HG03159 (cell line): Measurements from ENCODE around the gene RNASEH2B.

ENCODE experiments used
- ATAC-seq: cut with Tn5 transposase; IDR thresholded peaks from one replicate; pipeline ENCODE4 v1.9.1; 2021; ENCODE audit warnings: mild to moderate bottlenecking, moderate library complexity; ENCODE audit not compliant: unreplicated experiment

RNASEH2B gene

DNA sequence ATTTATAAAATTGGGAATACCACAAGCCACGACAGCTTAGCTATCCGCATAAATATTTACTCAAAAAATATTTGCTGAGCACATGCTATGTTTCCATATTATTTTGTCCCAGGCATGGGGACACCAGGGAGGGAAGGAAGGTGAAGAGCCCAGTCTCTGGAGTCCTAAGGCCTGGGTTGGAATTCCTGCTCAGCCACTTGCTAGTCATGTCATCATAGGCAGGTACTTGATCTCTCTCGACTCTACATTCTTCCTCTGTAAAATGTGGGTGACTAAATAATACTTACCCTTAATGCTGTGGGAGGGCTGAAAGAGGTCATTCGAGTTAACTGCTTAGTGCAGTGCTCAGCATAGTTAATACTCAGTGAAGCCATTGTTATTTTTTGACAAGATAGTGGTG is 4.3 kb upstream of the RNASEH2B start:
- ATAC-seq: no peak

DNA sequence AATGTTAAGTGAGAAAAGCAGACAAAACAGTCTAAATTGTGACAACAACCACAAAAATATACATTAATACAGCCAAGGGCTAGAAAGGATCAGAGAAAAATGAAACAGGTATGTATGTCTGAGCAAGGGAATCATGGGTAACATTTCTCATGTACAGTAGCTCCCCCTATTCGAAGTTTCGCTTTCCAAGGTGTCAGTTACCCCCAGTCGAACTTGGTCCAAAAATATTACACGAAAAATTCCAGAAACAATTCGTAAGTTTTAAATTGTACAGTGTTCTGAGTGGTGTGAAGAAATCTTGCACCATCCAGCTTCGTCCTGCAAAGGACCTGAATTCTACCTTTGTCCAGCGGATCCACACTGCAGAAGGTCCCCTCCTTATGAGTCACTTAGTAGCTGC is 1.8 kb upstream of the RNASEH2B start:
- no peak for ATAC-seq

DNA sequence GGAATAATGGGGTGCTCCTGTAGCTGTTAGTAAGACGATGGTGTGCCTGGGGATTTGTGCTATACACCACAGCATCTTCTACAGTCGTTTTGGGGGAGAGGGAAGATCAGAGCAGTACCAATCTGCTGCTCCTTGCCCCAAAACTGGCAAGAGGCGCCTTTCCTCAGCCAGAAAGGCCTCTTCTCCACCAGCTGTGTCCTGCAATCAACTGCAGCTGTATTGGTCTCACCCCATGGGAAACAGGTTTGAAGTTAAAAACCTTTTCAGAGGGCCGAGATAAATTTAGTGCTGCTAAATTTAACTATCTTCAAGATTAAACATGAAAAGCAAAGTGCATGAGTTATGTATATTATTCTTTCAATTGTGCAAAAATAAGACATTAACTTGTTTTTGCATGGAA is 1.2 kb upstream of the RNASEH2B start:
- no peak for ATAC-seq

DNA sequence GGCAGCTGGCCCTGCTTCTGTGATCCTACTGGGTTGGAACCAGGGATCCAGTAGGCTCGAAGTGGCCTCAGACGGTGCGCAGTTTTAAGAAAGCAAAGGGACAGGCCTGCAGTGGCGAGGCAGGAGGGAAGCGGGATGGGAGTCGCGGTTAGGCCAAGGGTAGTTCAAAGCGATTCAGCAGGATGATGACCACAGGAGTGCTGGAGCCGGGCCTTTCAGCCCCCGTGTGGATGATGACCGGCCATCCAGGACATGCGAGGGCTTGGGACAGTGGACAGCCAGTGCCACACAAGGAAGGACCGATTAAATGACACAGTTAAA is 854 bp downstream of the RNASEH2B start:
- no peak for ATAC-seq

DNA sequence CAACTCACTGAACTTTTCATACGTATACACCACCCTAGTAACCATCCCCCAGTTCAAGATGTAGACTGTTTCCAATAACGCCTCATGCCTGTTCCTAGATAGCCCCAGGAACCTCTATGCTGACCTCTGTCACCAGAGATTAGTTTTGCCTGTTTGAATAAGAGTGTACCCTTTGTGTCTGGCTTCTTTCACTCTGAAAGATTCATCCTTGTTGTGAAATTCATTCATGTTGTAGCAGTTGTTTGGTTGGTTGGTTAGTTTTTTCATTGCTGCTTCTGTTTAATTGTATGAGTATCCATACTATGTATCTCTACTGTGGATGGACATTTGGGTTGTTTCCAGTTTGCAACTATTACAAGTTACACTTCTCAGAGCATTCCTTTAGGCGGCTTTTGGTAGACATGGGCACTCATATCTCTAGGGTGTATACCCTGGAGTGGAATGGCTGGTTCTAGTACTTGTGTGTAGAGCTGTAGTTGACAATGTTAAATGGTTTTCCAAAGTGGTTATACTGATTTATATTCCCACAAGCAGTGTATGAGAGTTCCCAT is 1.6 kb downstream of the RNASEH2B start:
- ATAC-seq: no peak

DNA sequence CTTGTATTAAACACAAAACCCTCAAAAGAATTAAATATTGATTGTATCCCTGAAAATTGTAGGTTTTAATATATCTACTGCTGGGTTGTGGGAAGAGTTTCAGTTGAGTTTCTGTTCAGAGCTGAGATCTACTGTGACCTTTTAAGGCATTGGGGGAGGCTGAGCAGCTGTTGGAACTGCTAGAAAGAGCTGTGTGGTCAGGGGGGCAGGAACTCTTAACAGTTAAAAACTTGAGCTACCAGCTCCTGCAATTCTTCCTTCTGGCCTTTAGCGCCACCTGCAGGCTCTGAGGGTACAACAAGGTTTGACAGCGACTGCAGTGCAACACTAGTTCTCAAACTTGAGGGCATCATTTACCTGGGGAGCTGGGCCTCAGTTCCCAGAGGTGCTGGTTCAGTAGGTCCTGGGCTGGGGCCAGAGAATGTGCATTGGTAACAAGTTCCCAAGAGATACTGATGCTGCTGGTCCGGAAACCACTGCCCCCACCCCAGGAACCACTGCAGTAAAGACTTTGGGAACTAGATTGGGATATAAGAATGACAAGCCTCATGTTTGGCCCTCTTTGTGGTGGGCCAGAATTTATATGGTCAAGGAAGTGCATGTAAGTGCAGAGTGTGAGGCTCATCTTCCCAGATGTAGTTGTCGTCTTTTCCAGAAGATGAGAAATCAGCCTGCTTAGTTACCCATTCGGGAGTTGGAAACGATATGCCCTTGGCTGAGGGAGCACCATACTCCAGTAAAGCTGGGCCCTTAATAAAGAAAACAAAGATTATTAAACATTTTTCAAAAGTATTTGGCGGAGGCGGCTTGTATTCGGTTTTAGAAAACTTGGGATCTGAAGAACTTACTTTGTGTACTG is 2.6 kb downstream of the RNASEH2B start:
- peak; percentile 50 for ATAC-seq

DNA sequence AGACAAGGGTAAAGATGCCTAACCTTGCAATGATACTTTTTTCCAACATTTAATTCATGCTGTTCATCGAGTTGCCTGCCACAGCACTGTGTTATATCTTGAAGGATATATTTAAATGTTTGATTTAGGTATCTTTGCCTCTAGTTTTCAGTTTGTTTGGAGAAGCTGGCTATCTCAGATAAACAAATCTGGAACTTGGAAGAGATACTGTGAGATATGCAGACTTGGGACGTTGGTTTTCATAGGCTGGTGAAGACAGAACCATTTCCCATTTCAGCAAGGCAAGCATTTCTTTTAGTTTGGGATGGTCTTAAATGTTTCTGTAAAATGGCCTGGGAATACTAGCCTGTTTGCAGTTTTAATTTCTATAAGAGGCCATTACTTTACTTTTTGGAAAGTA is 3.3 kb downstream of the RNASEH2B start:
- no peak for ATAC-seq

DNA sequence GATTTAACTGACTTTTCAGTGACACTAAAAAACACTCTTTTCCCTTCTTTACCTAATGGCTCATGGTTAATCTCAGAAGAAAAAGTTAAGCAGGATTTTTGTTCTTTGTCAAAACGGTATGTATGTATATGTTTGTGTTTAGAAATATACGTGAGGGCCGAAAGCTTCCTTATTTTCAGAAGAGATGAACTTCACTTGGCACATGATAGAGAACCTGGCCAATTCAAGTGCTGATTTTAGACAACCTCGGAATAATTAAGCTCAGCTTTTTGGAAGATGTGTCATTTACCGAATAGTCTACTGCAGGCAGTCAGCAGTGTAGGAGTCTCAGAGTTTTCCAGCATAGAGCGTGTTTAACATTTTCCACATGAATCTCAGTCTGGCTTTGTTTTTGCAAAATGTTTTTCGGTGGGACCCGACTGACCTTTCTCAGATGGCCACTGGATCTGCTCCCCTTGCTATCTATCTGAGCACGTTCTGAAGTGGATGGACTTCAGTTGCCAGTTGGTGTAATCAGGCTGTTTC is 4.6 kb downstream of the RNASEH2B start:
- no peak for ATAC-seq

DNA sequence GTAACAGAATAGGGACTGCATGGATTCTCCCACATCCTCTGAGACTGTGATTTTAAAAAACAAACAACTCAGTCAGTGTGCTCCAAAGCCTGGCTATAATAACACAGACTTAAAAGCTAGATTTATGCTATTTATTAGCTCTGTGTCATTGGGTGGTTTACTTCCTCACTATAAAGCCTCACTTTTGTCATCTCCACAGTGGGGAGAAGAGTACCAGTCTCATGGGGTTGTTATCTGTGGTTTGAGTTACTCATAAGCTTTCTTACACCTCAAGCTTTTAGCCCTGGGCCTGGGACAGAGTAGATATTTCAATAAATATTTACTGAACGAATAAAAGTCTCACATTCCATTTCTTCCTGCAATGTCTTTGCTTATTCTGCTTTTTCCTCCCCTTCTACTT is 5.3 kb downstream of the RNASEH2B start:
- ATAC-seq: no peak

DNA sequence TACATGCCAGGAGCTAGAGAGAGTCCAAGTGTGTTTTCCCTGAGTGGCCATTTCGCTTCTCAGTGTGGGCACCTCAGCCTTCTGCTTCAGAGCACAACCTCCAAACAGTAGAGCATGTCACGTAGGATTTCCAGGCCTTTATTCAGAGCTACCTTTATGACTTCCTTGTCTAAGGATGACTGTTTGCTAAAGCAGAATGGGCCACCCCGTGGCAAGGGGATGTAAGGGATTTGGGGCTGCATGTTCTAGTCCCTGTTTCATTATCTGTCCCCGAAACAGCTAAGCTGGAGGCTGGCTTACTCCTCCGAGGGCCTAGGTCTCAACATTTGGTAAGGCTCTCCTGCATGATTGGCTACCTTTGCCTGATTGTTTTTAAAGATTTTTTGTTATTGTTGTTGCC is 6.0 kb downstream of the RNASEH2B start:
- no peak for ATAC-seq

DNA sequence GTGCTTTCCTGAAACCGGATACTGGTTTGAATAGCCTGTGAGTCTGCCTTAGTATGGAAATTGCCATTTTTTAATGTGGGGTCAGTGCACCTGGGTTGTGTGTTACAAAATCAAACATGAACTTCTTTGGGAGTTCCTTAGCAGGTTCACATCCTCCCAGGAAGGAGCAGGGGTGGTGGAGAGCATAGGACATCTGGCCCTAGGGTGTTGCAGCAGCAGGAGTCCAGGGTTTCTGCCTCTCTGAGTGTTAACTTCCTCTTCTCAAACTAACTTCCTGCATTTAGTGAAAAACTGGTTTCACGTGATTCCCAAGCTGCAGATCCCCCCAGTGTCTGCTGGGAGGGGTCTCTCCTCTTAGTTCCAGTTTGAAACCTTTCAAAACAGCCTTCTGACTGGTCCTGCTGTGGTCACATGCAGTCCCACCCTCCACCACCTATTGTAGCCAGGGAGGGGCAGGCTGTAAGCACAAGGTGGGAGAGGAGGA is 7.2 kb downstream of the RNASEH2B start:
- no peak for ATAC-seq

DNA sequence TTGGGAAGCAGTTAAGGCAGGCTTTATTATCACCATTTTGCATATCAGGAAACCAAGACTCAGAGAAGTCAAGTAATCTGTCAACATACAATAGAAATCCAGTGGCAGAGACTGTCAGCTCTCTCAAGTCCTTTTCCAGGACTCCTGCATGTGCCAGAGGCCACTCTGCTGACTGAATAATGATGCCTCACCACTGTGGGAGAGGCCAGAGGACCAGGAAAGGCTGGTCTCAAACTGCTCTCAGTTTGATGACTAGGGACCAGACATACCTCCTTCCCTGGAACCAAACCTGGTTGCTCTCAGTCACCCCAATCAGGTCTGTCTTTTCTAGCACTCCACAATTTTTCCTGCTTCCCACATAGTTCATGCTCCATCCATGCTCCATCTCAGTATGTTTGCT is 8.0 kb downstream of the RNASEH2B start:
- no peak for ATAC-seq

DNA sequence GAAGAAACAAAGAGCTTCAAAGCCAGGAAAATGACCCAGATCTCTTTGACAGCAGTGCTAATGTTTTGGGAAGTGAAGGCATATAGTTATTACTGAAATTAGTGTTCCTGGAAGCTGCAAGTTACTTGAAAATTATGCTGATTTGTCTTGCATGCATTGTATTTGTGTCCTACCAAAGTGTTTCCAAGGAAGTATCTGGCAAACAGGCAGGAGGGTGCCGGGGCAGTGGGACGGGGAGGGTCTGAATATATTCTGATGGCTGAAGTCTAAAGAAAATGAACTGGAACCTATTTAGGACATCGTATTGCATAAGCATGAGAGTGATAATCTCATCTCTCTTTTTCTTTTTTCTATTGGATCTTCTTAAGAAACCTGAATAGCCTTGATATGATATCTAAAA is 9.0 kb downstream of the RNASEH2B start:
- ATAC-seq: no peak

DNA sequence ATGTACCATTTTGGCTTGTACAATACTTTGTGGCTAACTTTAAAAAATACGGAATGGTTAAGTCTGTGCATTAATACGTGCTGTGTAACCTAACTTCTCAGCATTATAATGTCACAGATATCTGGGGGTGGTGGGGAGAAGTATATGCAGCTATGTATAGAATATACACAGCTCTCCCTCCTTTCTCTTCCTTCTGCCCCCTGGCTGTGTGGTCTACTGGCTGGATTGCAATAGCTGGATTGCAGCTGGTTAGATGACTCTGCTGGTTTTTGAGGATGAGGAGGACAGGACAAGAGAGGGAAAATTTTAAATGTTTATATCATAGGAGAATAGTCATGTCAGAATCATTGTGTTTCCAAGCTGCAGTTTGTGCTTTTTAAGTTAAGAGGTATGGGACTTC is 9.7 kb downstream of the RNASEH2B start:
- no peak for ATAC-seq

DNA sequence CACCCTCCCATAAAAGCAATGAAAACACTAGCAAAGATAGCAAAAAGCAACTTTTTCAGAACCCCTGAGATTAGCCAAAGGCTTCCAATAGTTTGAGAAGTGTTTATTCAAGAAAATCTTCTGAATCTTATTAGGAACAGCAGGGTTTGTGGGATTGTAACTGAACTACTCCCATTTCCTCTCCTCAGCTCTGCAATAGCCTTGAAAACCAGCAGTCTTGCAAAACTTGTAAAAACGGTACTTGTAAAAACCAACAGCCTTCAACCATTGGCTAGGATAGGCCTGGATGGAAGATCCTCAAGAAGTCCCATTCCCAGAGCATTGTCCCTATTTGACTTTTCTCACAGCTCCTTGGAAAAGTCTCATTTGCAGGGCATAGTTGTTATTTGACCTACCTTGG is 12.1 kb downstream of the RNASEH2B start:
- ATAC-seq: no peak

DNA sequence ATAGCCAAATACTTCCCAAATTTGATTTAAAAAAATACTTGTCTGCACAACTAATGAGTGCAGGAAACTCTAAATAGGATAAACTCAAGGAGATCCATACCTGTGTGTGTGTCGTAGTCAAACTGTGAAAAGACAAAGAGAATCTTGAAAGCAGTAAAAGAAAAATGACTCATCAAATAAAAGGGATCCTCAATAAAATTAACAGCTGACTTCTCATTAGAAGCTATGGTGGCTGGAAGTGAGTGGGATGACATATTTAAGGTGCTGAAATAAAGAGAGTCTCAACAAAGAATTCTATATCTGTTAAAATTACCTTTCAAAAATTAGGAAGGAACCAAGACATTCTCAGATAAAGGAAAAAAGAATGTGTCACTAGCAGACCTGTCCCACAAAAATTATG is 13.7 kb downstream of the RNASEH2B start:
- ATAC-seq: no peak

DNA sequence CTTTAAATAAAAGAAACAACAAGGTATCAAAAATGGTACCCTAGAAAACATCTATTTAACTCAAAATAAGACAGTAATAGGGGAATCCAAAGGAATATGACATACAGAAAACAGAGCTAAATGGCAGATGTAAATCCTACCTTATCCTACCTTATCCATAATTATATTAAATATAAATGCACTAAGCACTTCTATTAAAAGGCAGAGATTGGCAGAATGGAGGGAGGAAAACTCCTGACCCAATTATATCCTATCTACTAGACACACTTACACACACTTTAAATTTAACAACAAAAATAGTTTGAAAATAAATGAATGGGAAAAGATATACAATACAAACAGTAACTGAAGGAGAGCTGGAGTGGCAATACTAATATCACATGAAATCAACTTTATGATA is 14.4 kb downstream of the RNASEH2B start:
- ATAC-seq: no peak

DNA sequence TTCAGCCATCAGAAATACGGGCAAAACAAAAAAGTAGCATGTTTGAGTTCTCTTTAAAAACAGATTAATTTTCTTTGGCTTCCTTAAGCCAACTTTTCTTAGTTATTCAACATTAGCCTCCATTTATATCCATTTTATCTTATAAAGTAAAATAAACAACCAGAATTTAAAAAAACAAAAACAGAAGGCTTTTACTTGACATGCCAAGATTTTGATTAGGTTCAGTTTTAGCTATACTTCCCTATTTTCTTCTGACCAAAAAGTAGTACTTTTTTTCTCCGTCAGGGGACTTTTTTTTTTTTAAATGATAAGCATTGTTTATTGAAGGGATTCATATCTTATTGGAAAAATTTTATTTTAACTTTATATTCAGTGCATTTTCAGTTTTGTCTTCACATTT is 18.1 kb downstream of the RNASEH2B start:
- ATAC-seq: no peak

DNA sequence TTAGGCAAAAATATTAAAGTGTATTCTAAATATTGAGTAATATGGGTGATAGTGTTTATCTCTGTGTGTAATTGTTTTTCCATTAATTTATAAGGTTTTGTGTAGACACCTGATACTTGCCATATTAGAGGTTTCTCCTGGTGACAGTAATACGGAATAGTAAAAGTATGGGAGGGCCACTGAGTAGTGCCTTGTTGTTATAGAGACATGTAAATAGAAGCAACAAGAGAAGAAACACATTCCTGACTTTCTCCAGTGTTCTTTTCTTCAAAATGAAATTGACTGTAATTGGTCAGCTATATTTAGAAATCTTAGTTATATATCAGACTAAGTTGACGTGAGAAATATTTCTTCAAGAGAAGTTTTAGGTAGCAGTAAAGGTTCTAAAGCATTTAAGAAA is 18.5 kb downstream of the RNASEH2B start:
- no peak for ATAC-seq

DNA sequence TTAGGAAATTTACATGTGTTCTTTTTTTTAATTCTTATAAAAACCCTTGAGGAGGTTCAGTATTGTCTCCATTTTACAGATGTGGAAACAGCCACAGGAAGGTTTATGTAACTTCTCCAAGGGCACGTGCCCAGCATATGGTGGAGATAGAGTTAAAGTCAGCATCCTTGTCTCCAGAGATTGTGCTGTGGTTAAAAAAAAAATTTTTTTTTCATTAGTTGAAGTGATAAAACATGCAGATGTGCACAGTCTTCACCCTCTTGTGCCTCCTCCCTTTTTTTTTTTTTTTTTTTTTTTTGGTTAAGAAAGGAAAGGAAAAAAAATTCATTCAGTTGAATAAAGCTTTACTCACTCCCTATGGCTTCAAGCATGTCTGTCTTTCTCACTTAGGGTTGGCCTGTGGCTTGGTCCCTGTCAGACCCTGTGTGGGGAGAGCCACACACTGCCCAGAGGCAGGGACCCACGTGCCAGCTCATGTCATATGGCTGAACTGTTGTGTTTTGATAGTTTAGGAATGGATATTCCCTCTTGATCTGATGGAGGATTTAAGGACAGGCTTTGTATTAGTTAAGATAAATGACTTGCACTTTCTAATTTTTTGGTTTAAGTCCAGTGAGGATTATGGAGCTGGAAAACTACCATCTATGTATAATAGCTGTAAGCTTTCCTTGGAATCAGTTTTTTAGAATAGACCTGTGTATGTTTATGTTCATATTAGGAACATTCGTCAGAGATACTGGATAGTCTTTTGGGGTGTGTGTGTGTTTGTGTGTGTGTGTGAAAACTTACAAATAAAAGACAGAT is 19.3 kb downstream of the RNASEH2B start:
- no peak for ATAC-seq

DNA sequence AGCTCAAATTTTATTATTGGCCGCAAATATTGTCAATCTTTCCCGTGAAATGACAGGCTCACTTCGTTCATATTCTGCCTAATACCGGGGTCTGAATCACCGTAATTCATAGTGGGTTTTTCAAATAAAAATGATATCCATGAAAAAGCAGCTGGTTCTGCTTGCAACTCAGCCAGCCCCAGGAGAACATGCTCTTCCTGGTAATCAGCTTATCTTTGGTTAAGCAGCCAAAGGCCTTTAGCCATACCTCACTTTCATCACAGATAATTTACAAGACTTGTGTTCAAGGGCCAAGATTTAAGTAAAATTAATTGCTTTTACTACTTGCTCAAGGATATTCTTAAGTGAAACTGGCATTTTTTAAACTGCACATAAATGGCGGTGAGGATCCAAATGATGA is 22.5 kb downstream of the RNASEH2B start:
- no peak for ATAC-seq
